IMR-90 (cell line): Measurements from ENCODE around the gene DHX40. TPM values are rescaled to one million over a fixed set of nuclear protein-coding genes. Genes with fewer than 3 reads are reported as not detected.

Experiments
- ATAC-seq: fragments of 200-7000 bp; cut with Tn5 transposase; 2 replicates; pipeline ENCODE4 v1.9.1; 2020; ENCODE audit warnings: low read depth, mild to moderate bottlenecking, moderate library complexity
- BruUV-seq: library from RNA; stranded (reverse); fragments of 400-500 nt; replicated peaks from 2 replicates; lab custom pipeline; 2021; lab: Mats Ljungman, UMichigan
- CTCF ChIA-PET: fragments of 300-600 bp; formaldehyde crosslinking; extraction: SDS; loops from one replicate; lab custom pipeline; 2021; ENCODE audit warnings: antibody characterized with exemption; lab: Yijun Ruan, JAX
- POLR2A ChIA-PET: fragments of 300-600 bp; sonication (Branson Sonifier 250); formaldehyde crosslinking; loops from one replicate; lab custom pipeline; 2022; ENCODE audit warnings: antibody characterized with exemption; ENCODE audit not compliant: unreplicated experiment; lab: Charles Lee
- DNase-seq: peaks from one replicate; pipeline ENCODE4 v3.0.0; 2013
- H2AFZ ChIP-seq: replicated peaks from 2 replicates; pipeline ENCODE3; 2013; ENCODE audit warnings: low read length, mild to moderate bottlenecking; ENCODE audit not compliant: poor library complexity
- H2AK5ac ChIP-seq: 2 replicates; pipeline ENCODE4 v1.6.1; 2013; ENCODE audit warnings: low read depth, low read length, inconsistent platforms
- H2AK9ac ChIP-seq: replicated peaks from 2 replicates; pipeline ENCODE3; 2013; ENCODE audit warnings: mild to moderate bottlenecking, low read depth, low read length, moderate library complexity; ENCODE audit not compliant: poor library complexity
- H2BK120ac ChIP-seq: 2 replicates; pipeline ENCODE4 v1.6.1; 2013; ENCODE audit warnings: low read depth, low read length, inconsistent platforms
- H2BK15ac ChIP-seq: 3 replicates; pipeline ENCODE4 v1.6.1; 2013; ENCODE audit warnings: low read depth, low read length, inconsistent platforms
- H2BK20ac ChIP-seq: 2 replicates; pipeline ENCODE4 v1.6.1; 2013; ENCODE audit warnings: low read depth, mild to moderate bottlenecking, inconsistent platforms, low read length, moderate library complexity
- H2BK5ac ChIP-seq: 2 replicates; pipeline ENCODE4 v1.6.1; 2013; ENCODE audit warnings: mild to moderate bottlenecking, low read depth, low read length, inconsistent platforms; ENCODE audit not compliant: poor library complexity, severe bottlenecking
- H3K14ac ChIP-seq: replicated peaks from 2 replicates; pipeline ENCODE4 v1.6.1; 2013; ENCODE audit warnings: low read depth, low read length, inconsistent platforms
- H3K18ac ChIP-seq: 2 replicates; pipeline ENCODE4 v1.6.1; 2013; ENCODE audit warnings: low read depth, low read length, control low read depth
- H3K23ac ChIP-seq: 2 replicates; pipeline ENCODE4 v1.6.1; 2013; ENCODE audit warnings: low read depth, low read length, inconsistent platforms
- H3K27ac ChIP-seq: 2 replicates; pipeline ENCODE4 v1.5.1; 2013; ENCODE audit warnings: mild to moderate bottlenecking, control low read depth, low read length; ENCODE audit not compliant: insufficient read depth
- H3K27me3 ChIP-seq: 2 replicates; pipeline ENCODE4 v1.6.1; 2013; ENCODE audit warnings: low read length; ENCODE audit not compliant: control insufficient read depth, insufficient read depth
- H3K36me3 ChIP-seq: 2 replicates; pipeline ENCODE4 v1.6.1; 2013; ENCODE audit warnings: low read length, mixed read lengths; ENCODE audit not compliant: control insufficient read depth, insufficient read depth
- H3K4ac ChIP-seq: 2 replicates; pipeline ENCODE4 v1.6.1; 2013; ENCODE audit warnings: low read depth, low read length, inconsistent platforms
- H3K4me1 ChIP-seq: 2 replicates; pipeline ENCODE4 v1.6.1; 2013; ENCODE audit warnings: low read length, mixed read lengths; ENCODE audit not compliant: control insufficient read depth, insufficient read depth
- H3K4me2 ChIP-seq: 2 replicates; pipeline ENCODE4 v1.6.1; 2013; ENCODE audit warnings: low read depth, mild to moderate bottlenecking, control low read depth, low read length, moderate library complexity
- H3K4me3 ChIP-seq: 2 replicates; pipeline ENCODE4 v1.5.1; 2013; ENCODE audit warnings: low read depth, mild to moderate bottlenecking, control low read depth, low read length, moderate library complexity; ENCODE audit not compliant: insufficient read depth
- H3K56ac ChIP-seq: 2 replicates; pipeline ENCODE4 v1.6.1; 2013; ENCODE audit warnings: low read length, inconsistent platforms; ENCODE audit not compliant: insufficient read depth; ENCODE audit errors: extremely low read depth
- H3K79me1 ChIP-seq, 2 experiments: 2 replicates each; pipeline ENCODE4 v1.6.1; 2013; ENCODE audit warnings: low read length in 2 of 2, inconsistent platforms in 1 of 2, low read depth in 1 of 2
- H3K9ac ChIP-seq: 2 replicates; pipeline ENCODE4 v1.6.1; 2013; ENCODE audit warnings: low read depth, low read length, control low read depth
- H3K9me1 ChIP-seq: 2 replicates; pipeline ENCODE4 v1.6.1; 2013; ENCODE audit warnings: low read length, inconsistent platforms; ENCODE audit not compliant: insufficient read depth
- H3K9me3 ChIP-seq: 2 replicates; pipeline ENCODE4 v1.6.1; 2013; ENCODE audit warnings: low read length; ENCODE audit not compliant: control insufficient read depth, insufficient read depth
- H4K20me1 ChIP-seq: 2 replicates; pipeline ENCODE4 v1.6.1; 2013; ENCODE audit warnings: low read length, inconsistent platforms; ENCODE audit not compliant: insufficient read depth
- H4K5ac ChIP-seq: 2 replicates; pipeline ENCODE4 v1.6.1; 2013; ENCODE audit warnings: mild to moderate bottlenecking, low read depth, low read length, control low read depth
- H4K8ac ChIP-seq, 2 experiments: 2 replicates each; pipeline ENCODE4 v1.6.1; 2013; ENCODE audit warnings: low read depth in 2 of 2, low read length in 2 of 2, control low read depth in 1 of 2, inconsistent platforms in 1 of 2
- H4K91ac ChIP-seq: 2 replicates; pipeline ENCODE4 v1.6.1; 2013; ENCODE audit warnings: low read depth, low read length, inconsistent platforms; ENCODE audit not compliant: insufficient read depth
- ELK1 ChIP-seq: fragments of 150-350 bp; IDR thresholded peaks from 2 replicates; pipeline ENCODE4 v1.6.1; 2016; ENCODE audit warnings: low read depth, mild to moderate bottlenecking, low read length, moderate library complexity, borderline replicate concordance
- POLR2A ChIP-seq: IDR thresholded peaks from 2 replicates; pipeline ENCODE4 v1.6.1; 2012; ENCODE audit warnings: mild to moderate bottlenecking, low read depth, low read length
- RAD21 ChIP-seq: IDR thresholded peaks from 2 replicates; pipeline ENCODE4 v1.6.1; 2012; ENCODE audit warnings: low read length, improper control_type of control experiment
- dilution Hi-C: fragments of 300-500 bp; cut with HindIII; formaldehyde crosslinking; loops from one replicate; pipeline ENCODE4 v1.14.3; 2018; ENCODE audit warnings: low sequenced_read_pairs; ENCODE audit not compliant: unreplicated experiment
- in situ Hi-C: fragments of 300-500 bp; cut with MboI; formaldehyde crosslinking; loops from 3 replicates; pipeline ENCODE4 v1.14.3; 2019; ENCODE audit warnings: low sequenced_read_pairs, inconsistent platforms, mixed read lengths
- intact Hi-C: fragments of 100-400 bp; cut with micrococcal nuclease; formaldehyde crosslinking; loops from 2 replicates; pipeline ENCODE4 v1.10.0; 2022
- polyA plus RNA-seq, 3 experiments: library from polyadenylated mRNA; depleted of rRNA; stranded (reverse); fragments of >200 nt; gene quantifications; 2 replicates each; pipeline ENCODE4 v1.2.3, GENCODE V29; 2012; ENCODE audit warnings: low replicate concordance in 1 of 3
- total RNA-seq: library from RNA; depleted of rRNA; stranded (reverse); fragments of >200 nt; gene quantifications from 2 replicates; pipeline ENCODE4 v1.2.3, GENCODE V29; 2012

DHX40 gene
- total and polyA plus RNA-seq, 2 of the 4 experiments (the other 2 are of a cell fraction) = 17.4 to 44.4 TPM

DNA sequence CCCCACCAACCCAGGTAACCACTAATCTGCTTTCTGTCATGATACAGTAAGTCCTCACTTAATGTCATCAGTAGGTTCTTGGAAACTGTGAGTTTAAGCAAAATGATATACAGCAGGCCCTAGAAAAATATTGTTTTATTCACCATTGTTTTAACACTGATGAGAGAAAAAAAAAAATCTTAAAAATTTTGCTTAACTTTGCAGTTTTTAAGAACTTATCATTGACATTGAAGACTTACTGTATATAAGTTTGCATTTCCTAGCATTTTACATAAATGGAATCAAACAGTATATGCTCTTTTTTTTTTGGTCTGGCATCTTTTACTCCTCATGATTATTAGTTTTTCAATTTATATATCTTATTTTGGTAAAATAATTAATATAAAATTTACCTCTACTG is 34.8 kb downstream of the DHX40 start:
- H2AK5ac ChIP-seq = no peak overlapping the region
- H3K9ac ChIP-seq = no peak overlapping the region
- dilution Hi-C loops (no loop called here), in situ Hi-C loops (no loop called here), intact Hi-C loops (no loop called here)
- H4K5ac ChIP-seq = no peak overlapping the region
- H3K56ac ChIP-seq = no peak overlapping the region
- no peak overlapping the region for H2BK120ac ChIP-seq
- peaks cover 4% of the 10 kb centered on the region for H3K9me1 ChIP-seq
- DNase-seq (no peak), ATAC-seq (no peak)
- no peak overlapping the region for H2BK20ac ChIP-seq
- H2AK9ac ChIP-seq = no peak overlapping the region
- no peak overlapping the region for H3K4me3 ChIP-seq
- no peak overlapping the region for H4K8ac ChIP-seq
- H4K20me1 ChIP-seq = no peaks in the 10 kb centered on the region
- H3K4ac ChIP-seq = no peak overlapping the region
- CTCF ChIA-PET = no interaction called here
- TF ChIP-seq ELK1 (no peak), POLR2A (no peak), RAD21 (no peak)
- no peak overlapping the region for H3K18ac ChIP-seq
- H3K23ac ChIP-seq = no peak overlapping the region
- no peaks in the 10 kb centered on the region; a peak in 2 of 4 replicates for H3K79me1 ChIP-seq
- H3K4me2 ChIP-seq = no peak overlapping the region
- BruUV-seq = no TSS peak
- no peak overlapping the region for H4K91ac ChIP-seq
- H3K27ac ChIP-seq = no peak overlapping the region
- H2BK5ac ChIP-seq = no peak overlapping the region
- H3K27me3 ChIP-seq = no peaks in the 10 kb centered on the region
- POLR2A ChIA-PET = no interaction called here
- H3K36me3 ChIP-seq = peaks cover 14% of the 10 kb centered on the region
- H2BK15ac ChIP-seq = no peak overlapping the region
- H3K14ac ChIP-seq = no peak overlapping the region
- no peaks in the 10 kb centered on the region for H3K9me3 ChIP-seq
- H3K4me1 ChIP-seq = no peaks in the 10 kb centered on the region
- H2AFZ ChIP-seq = no peak overlapping the region
